H1 (cell line): Measurements from ENCODE around the gene CALM3. TPM values are rescaled to one million over a fixed set of nuclear protein-coding genes. Genes with fewer than 3 reads are reported as not detected.

ENCODE experiments used
- CTCF ChIA-PET: fragments of 300-600 bp; sonication (Branson Sonifier 250); formaldehyde crosslinking; loops from one replicate; lab custom pipeline; 2021; ENCODE audit not compliant: partially characterized antibody; lab: Charles Lee
- POLR2A ChIA-PET: fragments of 300-600 bp; sonication (Branson Sonifier 250); formaldehyde crosslinking; loops from one replicate; lab custom pipeline; 2021; ENCODE audit warnings: inconsistent platforms; ENCODE audit not compliant: partially characterized antibody; lab: Charles Lee
- DNase-seq, 2 experiments: peaks; one replicate each; pipeline versions ENCODE4 v3.0.0 to v3.0.0-alpha.2; 2010 to 2022; ENCODE audit warnings: low spot score in 2 of 2, low read depth in 1 of 2, mixed read lengths in 1 of 2
- FAIRE-seq: peaks from 2 replicates; lab custom pipeline; 2011; peaks lifted over from hg19 to GRCh38; lab: Jason Lieb, UNC
- H2AFZ ChIP-seq: 2 replicates; pipeline ENCODE4 v1.8.1; 2012; ENCODE audit warnings: low read length, inconsistent platforms
- H2AK5ac ChIP-seq: 2 replicates; pipeline ENCODE4 v1.6.1; 2013; ENCODE audit warnings: low read depth, low read length
- H2BK120ac ChIP-seq: replicated peaks from 2 replicates; pipeline ENCODE3; 2013; ENCODE audit warnings: low read depth, low read length, inconsistent platforms
- H2BK12ac ChIP-seq: 2 replicates; pipeline ENCODE4 v1.6.1; 2013; ENCODE audit warnings: low read depth, low read length
- H2BK15ac ChIP-seq: 2 replicates; pipeline ENCODE4 v1.6.1; 2013; ENCODE audit warnings: low read length
- H2BK20ac ChIP-seq: 2 replicates; pipeline ENCODE4 v1.6.1; 2013; ENCODE audit warnings: low read length
- H2BK5ac ChIP-seq: 2 replicates; pipeline ENCODE4 v1.6.1; 2013; ENCODE audit warnings: low read depth, low read length
- H3K14ac ChIP-seq: 2 replicates; pipeline ENCODE4 v1.6.1; 2013; ENCODE audit warnings: inconsistent platforms; ENCODE audit not compliant: insufficient read length
- H3K18ac ChIP-seq: 2 replicates; pipeline ENCODE4 v1.6.1; 2013; ENCODE audit warnings: low read length; ENCODE audit errors: extremely low read depth
- H3K23ac ChIP-seq: 2 replicates; pipeline ENCODE4 v1.6.1; 2013; ENCODE audit warnings: inconsistent platforms; ENCODE audit not compliant: insufficient read length
- H3K23me2 ChIP-seq: 2 replicates; pipeline ENCODE4 v1.6.1; 2013; ENCODE audit warnings: low read depth, low read length
- H3K27ac ChIP-seq: 2 replicates; pipeline ENCODE4 v1.6.1; 2011; ENCODE audit warnings: low read depth, low read length, inconsistent platforms
- H3K27me3 ChIP-seq, 4 experiments: replicated peaks in 1 of 4; 1 replicate in 1 of 4; 2 replicates in 3 of 4; pipeline versions ENCODE4 v1.6.1 to v1.8.1; 2011 to 2013; ENCODE audit warnings: low read length in 3 of 4, mild to moderate bottlenecking in 3 of 4, inconsistent platforms in 2 of 4, mixed read lengths in 2 of 4, moderate library complexity in 1 of 4; ENCODE audit not compliant: control insufficient read depth in 3 of 4, insufficient read depth in 3 of 4; ENCODE audit errors: extremely low read depth in 1 of 4
- H3K36me3 ChIP-seq, 4 experiments: 2 replicates each; pipeline versions ENCODE4 v1.6.1 to v1.8.1; 2011 to 2013; ENCODE audit warnings: mild to moderate bottlenecking in 4 of 4, low read length in 3 of 4, moderate library complexity in 2 of 4, control low read depth in 1 of 4, inconsistent platforms in 1 of 4; ENCODE audit not compliant: insufficient read depth in 4 of 4, control insufficient read depth in 2 of 4
- H3K4ac ChIP-seq: replicated peaks from 2 replicates; pipeline ENCODE3; 2013; ENCODE audit warnings: low read length, low read depth, mixed read lengths, inconsistent platforms; ENCODE audit not compliant: insufficient read length
- H3K4me1 ChIP-seq, 4 experiments: replicated peaks in 1 of 4; 1 replicate in 1 of 4; 2 replicates in 3 of 4; pipeline versions ENCODE4 v1.6.1 to v1.8.1; 2011 to 2013; ENCODE audit warnings: low read length in 3 of 4, inconsistent platforms in 2 of 4, mixed read lengths in 1 of 4; ENCODE audit not compliant: insufficient read depth in 4 of 4, control insufficient read depth in 3 of 4
- H3K4me2 ChIP-seq, 2 experiments: 2 replicates each; pipeline versions ENCODE4 v1.6.1 to v1.8.1; 2011 to 2013; ENCODE audit warnings: low read depth in 2 of 2, low read length in 2 of 2, control low read depth in 1 of 2, inconsistent platforms in 1 of 2, mild to moderate bottlenecking in 1 of 2; ENCODE audit not compliant: insufficient read depth in 1 of 2
- H3K4me3 ChIP-seq, 4 experiments: fragments of 200-600, 300-600 bp in 1 of 4; sonication (generic), shearing (Covaris generic), sonication (Bioruptor Twin) in 1 of 4; 2 replicates each; pipeline versions ENCODE4 v1.5.1 to v1.8.1; 2011 to 2016; ENCODE audit warnings: low read length in 4 of 4, low read depth in 3 of 4, control low read depth in 2 of 4, inconsistent platforms in 2 of 4, mild to moderate bottlenecking in 2 of 4, mixed read lengths in 1 of 4, moderate library complexity in 1 of 4; ENCODE audit not compliant: insufficient read depth in 2 of 4; ENCODE audit errors: extremely low read depth in 1 of 4
- H3K56ac ChIP-seq: replicated peaks from 2 replicates; pipeline ENCODE3; 2013; ENCODE audit warnings: low read depth, mild to moderate bottlenecking, mixed read lengths, low read length, inconsistent platforms; ENCODE audit not compliant: insufficient read length
- H3K79me1 ChIP-seq: 2 replicates; pipeline ENCODE4 v1.6.1; 2013; ENCODE audit warnings: low read depth, low read length, control low read depth
- H3K79me2 ChIP-seq, 2 experiments: 2 replicates each; pipeline versions ENCODE4 v1.6.1 to v1.8.1; 2012 to 2013; ENCODE audit warnings: low read length in 2 of 2, mild to moderate bottlenecking in 2 of 2, inconsistent platforms in 1 of 2; ENCODE audit not compliant: insufficient read depth in 2 of 2, control insufficient read depth in 1 of 2
- H3K9ac ChIP-seq, 4 experiments: replicated peaks in 1 of 4; 1 replicate in 1 of 4; 2 replicates in 3 of 4; pipeline versions ENCODE4 v1.6.1 to v1.8.1; 2011 to 2013; ENCODE audit warnings: low read depth in 3 of 4, low read length in 3 of 4, control low read depth in 2 of 4, mild to moderate bottlenecking in 2 of 4, moderate library complexity in 2 of 4, inconsistent platforms in 1 of 4; ENCODE audit errors: extremely low read depth in 1 of 4
- H3K9me3 ChIP-seq, 2 experiments: 2 replicates each; pipeline versions ENCODE4 v1.6.1 to v1.8.1; 2012 to 2013; ENCODE audit warnings: mild to moderate bottlenecking in 2 of 2, moderate library complexity in 2 of 2, control low read depth in 1 of 2, inconsistent platforms in 1 of 2, low read depth in 1 of 2, low read length in 1 of 2, mixed read lengths in 1 of 2; ENCODE audit not compliant: insufficient read depth in 2 of 2
- H4K20me1 ChIP-seq, 2 experiments: replicated peaks in 1 of 2; 2 replicates each; pipeline versions ENCODE3 to v1.8.1; 2011 to 2013; ENCODE audit warnings: inconsistent platforms in 2 of 2, low read length in 2 of 2, mild to moderate bottlenecking in 1 of 2; ENCODE audit not compliant: insufficient read depth in 2 of 2, control insufficient read depth in 1 of 2
- H4K5ac ChIP-seq: 2 replicates; pipeline ENCODE4 v1.6.1; 2013; ENCODE audit warnings: low read length, low read depth, mixed read lengths, inconsistent platforms; ENCODE audit not compliant: insufficient read length
- H4K8ac ChIP-seq: 2 replicates; pipeline ENCODE4 v1.8.0; 2013; ENCODE audit warnings: mild to moderate bottlenecking, moderate library complexity, low read length, inconsistent platforms; ENCODE audit not compliant: insufficient read depth; ENCODE audit errors: extremely low read depth
- H4K91ac ChIP-seq: replicated peaks from 2 replicates; pipeline ENCODE3; 2013; ENCODE audit warnings: low read length, mixed read lengths, inconsistent platforms; ENCODE audit not compliant: insufficient read length
- CBX8 ChIP-seq: fragments of 300-800, 300-1000 bp; sonication (generic); IDR thresholded peaks from 2 replicates; pipeline ENCODE4 v1.7.1; 2016; ENCODE audit warnings: low read depth, low read length, borderline replicate concordance
- CTBP2 ChIP-seq: IDR thresholded peaks from 2 replicates; pipeline ENCODE4 v1.7.0; 2011; ENCODE audit warnings: borderline replicate concordance, mild to moderate bottlenecking, moderate library complexity, mixed read lengths, low read length; ENCODE audit not compliant: insufficient read depth, insufficient read length
- RBBP5 ChIP-seq: IDR thresholded peaks from 2 replicates; pipeline ENCODE4 v1.7.1; 2012; ENCODE audit warnings: low read depth, mild to moderate bottlenecking, inconsistent platforms, low read length, moderate library complexity, borderline replicate concordance
- SIN3A ChIP-seq, 2 experiments: IDR thresholded peaks in 1 of 2; conservative IDR thresholded peaks in 1 of 2; 2 replicates each; pipeline ENCODE4 v1.6.1; 2011 to 2012; ENCODE audit warnings: low read length in 2 of 2, improper control_type of control experiment in 1 of 2, low read depth in 1 of 2, mild to moderate bottlenecking in 1 of 2
- SIX5 ChIP-seq: IDR thresholded peaks from 2 replicates; pipeline ENCODE4 v1.6.1; 2011; ENCODE audit warnings: mild to moderate bottlenecking, low read depth, low read length
- TEAD4 ChIP-seq: IDR thresholded peaks from 2 replicates; pipeline ENCODE4 v1.6.1; 2012; ENCODE audit warnings: low read depth, low read length, inconsistent platforms, mixed read lengths
- WGBS, 2 experiments: shearing (Covaris generic) in 1 of 2; methylation state at CpG; one replicate each; pipeline versions ENCODE4 v1.1.6 to v1.1.7; 2013 to 2015; ENCODE audit warnings: low lambda C conversion rate in 2 of 2, mixed read lengths in 2 of 2, inconsistent platforms in 1 of 2, low coverage in 1 of 2, missing lambda C conversion rate in 1 of 2; ENCODE audit not compliant: insufficient replicate concordance in 2 of 2, insufficient coverage in 1 of 2, insufficient read length in 1 of 2; ENCODE audit errors: extremely low coverage in 1 of 2, missing lambda C conversion rate in 1 of 2; 5-methylcytosine and 5-hydroxymethylcytosine counted together
- polyA plus RNA-seq, 7 experiments: library from polyadenylated mRNA; depleted of rRNA in 3 of 7; stranded (reverse) in 5 of 7; unstranded in 2 of 7; fragments of >200 nt in 5 of 7; fragments of 200-250 nt in 2 of 7; gene quantifications; 1 replicate in 5 of 7; 2 replicates in 1 of 7; 4 replicates in 1 of 7; pipeline versions ENCODE4 v1.2.1 to v1.2.3, GENCODE V29; 2011 to 2013; ENCODE audit warnings: missing spikeins in 2 of 7, mixed read lengths in 2 of 7
- total RNA-seq: library from RNA; stranded (reverse); fragmentation: NEBNext Ultra II Directional; extraction: Animal tissue kit (Norgen Biotek cat#: 25700); gene quantifications from 2 replicates; pipeline ENCODE4 v1.2.1, GENCODE V29; 2021

CALM3 gene
- total and polyA plus RNA-seq, 2 of the 8 experiments (the other 6 are each of a cell fraction or from before 2014, with no cell fraction given): 315 to 326 TPM

- H3K4me3 ChIP-seq: no peak overlapping the region
- no peak overlapping the region for H2AK5ac ChIP-seq
- peaks cover 7% of the 10 kb centered on the region; the same call in 1 of the 2 replicates for H3K23me2 ChIP-seq
- H3K4me1 ChIP-seq: no peaks in the 10 kb centered on the region; a peak in 1 of 7 replicates
- no peak for FAIRE-seq
- H2BK15ac ChIP-seq: no peak overlapping the region
- H2BK20ac ChIP-seq: no peak overlapping the region
- H3K9me3 ChIP-seq: peaks cover 0 to 8% of the 10 kb centered on the region in 2 experiments; a peak in 1 of 4 replicates
- peaks cover 0 to 8% (median 0%) of the 10 kb centered on the region in 4 experiments; a peak in 1 of 8 replicates for H3K36me3 ChIP-seq
- H4K8ac ChIP-seq: no peak overlapping the region; the same call in 1 of the 2 replicates
- POLR2A ChIA-PET: no interaction called here
- no peak overlapping the region for H3K27ac ChIP-seq
- no peak overlapping the region for H3K4me2 ChIP-seq
- no peak overlapping the region for H3K23ac ChIP-seq
- H4K91ac ChIP-seq: no peak overlapping the region
- H3K4ac ChIP-seq: no peak overlapping the region
- no peaks in the 10 kb centered on the region for H4K20me1 ChIP-seq
- TF ChIP-seq CBX8 (no peak), RBBP5 (no peak), SIN3A (conservative IDR thresholded peaks at IDR 0.05 in 1 of 2, IDR thresholded peaks at IDR 0.05 in 1 of 2; ENCODE audit: low read depth in 1 of 2, low read length in 2 of 2) (no peak), TEAD4 (no peak), SIX5 (no peak), CTBP2 (no peak)
- TF ChIP-seq, all 59 proteins: peak for 0
- no peak for DNase-seq
- H3K18ac ChIP-seq: no peak overlapping the region
- H2BK120ac ChIP-seq: no peak overlapping the region
- no peak overlapping the region for H3K14ac ChIP-seq
- no peaks in the 10 kb centered on the region for H3K79me2 ChIP-seq
- WGBS, 2 experiments: 87% methylated on average over 3 of the region's 3 CpGs; no CpG with 5 or more reads in 1 of the 2 experiments
- H2AFZ ChIP-seq: no peak overlapping the region
- H4K5ac ChIP-seq: no peak overlapping the region
- H2BK5ac ChIP-seq: no peak overlapping the region
- H2BK12ac ChIP-seq: no peak overlapping the region
- no peaks in the 10 kb centered on the region for H3K79me1 ChIP-seq
- CTCF ChIA-PET: interaction anchor here (0.5 to 2.7 kb wide), 2 partner anchors 16 to 103 kb away, joined by 3 to 17 read pairs; partner anchors contain the start of gene DACT3
- no peak overlapping the region for H3K56ac ChIP-seq
- peaks cover 30 to 45% (median 39%) of the 10 kb centered on the region in 4 experiments for H3K27me3 ChIP-seq
- H3K9ac ChIP-seq: no peak overlapping the region
Observed at GRCh38 chr19:46646402-46646801, 45.3 kb downstream of the CALM3 start.
